Endothelial cell of umbilical vein (primary cell): Measurements from ENCODE around the gene SFT2D3. TPM values are rescaled to one million over a fixed set of nuclear protein-coding genes. Genes with fewer than 3 reads are reported as not detected.

Source experiments
- BruUV-seq: library from RNA; stranded (reverse); fragments of 400-500 nt; replicated peaks from 2 replicates; lab custom pipeline; 2021; lab: Mats Ljungman, UMichigan
- CTCF ChIA-PET: fragments of 300-600, 350-600 bp; sonication (Branson Sonifier 250); formaldehyde crosslinking; loops from one replicate; lab custom pipeline; 2021; ENCODE audit warnings: antibody characterized with exemption, inconsistent platforms; lab: Charles Lee
- POLR2A ChIA-PET: fragments of 300-600, 350-600 bp; sonication (Branson Sonifier 250); formaldehyde crosslinking; loops from one replicate; lab custom pipeline; 2021; ENCODE audit warnings: antibody characterized with exemption, inconsistent platforms; lab: Charles Lee
- DNase-seq: peaks from one replicate; pipeline ENCODE4 v3.0.0-alpha.2; 2011; ENCODE audit warnings: low read depth, low spot score
- FAIRE-seq: peaks from 2 replicates; lab custom pipeline; 2011; peaks lifted over from hg19 to GRCh38; lab: Jason Lieb, UNC
- H2AFZ ChIP-seq: 2 replicates; pipeline ENCODE4 v1.6.0; 2012; ENCODE audit warnings: low read depth, low read length, control low read depth, inconsistent platforms
- H3K27ac ChIP-seq: 2 replicates; pipeline ENCODE4 v1.5.1; 2011; ENCODE audit warnings: low read depth, mild to moderate bottlenecking, control low read depth, low read length, moderate library complexity; ENCODE audit not compliant: insufficient read depth
- H3K27me3 ChIP-seq, 2 experiments: 2 replicates each; pipeline versions ENCODE4 v1.6.0 to v1.6.1; 2011; ENCODE audit warnings: low read length in 2 of 2, mixed read lengths in 1 of 2; ENCODE audit not compliant: control insufficient read depth in 2 of 2, insufficient read depth in 2 of 2
- H3K36me3 ChIP-seq, 2 experiments: 2 replicates in 1 of 2; 3 replicates in 1 of 2; pipeline ENCODE4 v1.5.1; 2011; ENCODE audit warnings: low read length in 2 of 2, mild to moderate bottlenecking in 1 of 2, moderate library complexity in 1 of 2; ENCODE audit not compliant: control insufficient read depth in 2 of 2, insufficient read depth in 2 of 2; ENCODE audit errors: extremely low read depth in 1 of 2
- H3K4me1 ChIP-seq: 3 replicates; pipeline ENCODE4 v1.5.1; 2011; ENCODE audit warnings: mild to moderate bottlenecking, low read length; ENCODE audit not compliant: control insufficient read depth, insufficient read depth; ENCODE audit errors: extremely low read depth
- H3K4me2 ChIP-seq: 2 replicates; pipeline ENCODE4 v1.6.1; 2011; ENCODE audit warnings: low read length, control low read depth, mixed read lengths; ENCODE audit not compliant: insufficient read depth
- H3K4me3 ChIP-seq, 3 experiments: fragments of 200-600 bp in 1 of 3; sonication (generic), shearing (Covaris generic) in 1 of 3; replicated peaks in 1 of 3; 2 replicates each; pipeline ENCODE4 v1.5.1; 2011 to 2016; ENCODE audit warnings: control low read depth in 3 of 3, low read length in 3 of 3, mild to moderate bottlenecking in 2 of 3, inconsistent platforms in 1 of 3, low read depth in 1 of 3, moderate library complexity in 1 of 3; ENCODE audit not compliant: insufficient read depth in 1 of 3
- H3K79me2 ChIP-seq: 2 replicates; pipeline ENCODE4 v1.6.0; 2012; ENCODE audit warnings: low read length, inconsistent platforms; ENCODE audit not compliant: control insufficient read depth, insufficient read depth
- H3K9ac ChIP-seq: replicated peaks from 2 replicates; pipeline ENCODE3; 2011; ENCODE audit warnings: low read length, control low read depth; ENCODE audit not compliant: insufficient read depth; ENCODE audit errors: extremely low read depth
- H3K9me1 ChIP-seq: replicated peaks from 3 replicates; pipeline ENCODE4 v1.6.0; 2011; ENCODE audit warnings: mild to moderate bottlenecking, low read length; ENCODE audit not compliant: control insufficient read depth, insufficient read depth; ENCODE audit errors: extremely low read depth
- H3K9me3 ChIP-seq: replicated peaks from 2 replicates; pipeline ENCODE4 v1.5.1; 2012; ENCODE audit warnings: low read length, inconsistent platforms; ENCODE audit not compliant: control insufficient read depth, insufficient read depth
- H4K20me1 ChIP-seq: replicated peaks from 2 replicates; pipeline ENCODE3; 2011; ENCODE audit warnings: mild to moderate bottlenecking, low read length; ENCODE audit not compliant: control insufficient read depth, insufficient read depth; ENCODE audit errors: extremely low read depth
- CTCF ChIP-seq, 2 donors: IDR thresholded peaks; 1 replicate in 1 of 2; 2 replicates in 1 of 2; pipeline ENCODE4 v1.5.1; 2011; ENCODE audit warnings: low read length in 2 of 2, mild to moderate bottlenecking in 2 of 2, moderate library complexity in 2 of 2, control low read depth in 1 of 2, inconsistent platforms in 1 of 2, low read depth in 1 of 2; ENCODE audit not compliant: insufficient read depth in 1 of 2; ENCODE audit errors: extremely low read depth in 1 of 2
- EZH2 ChIP-seq: IDR thresholded peaks from 2 replicates; pipeline ENCODE4 v1.6.1; 2012; ENCODE audit warnings: borderline replicate concordance, low read depth, mild to moderate bottlenecking, moderate library complexity, low read length, inconsistent platforms; ENCODE audit not compliant: severe bottlenecking
- FOS ChIP-seq: IDR thresholded peaks from 2 replicates; pipeline ENCODE4 v1.6.1; 2011; ENCODE audit warnings: mild to moderate bottlenecking, low read length, moderate library complexity, borderline replicate concordance; ENCODE audit not compliant: insufficient read depth
- JUN ChIP-seq: IDR thresholded peaks from 2 replicates; pipeline ENCODE4 v1.6.1; 2011; ENCODE audit warnings: borderline replicate concordance, low read depth; ENCODE audit not compliant: insufficient read length, insufficient read depth
- POLR2A ChIP-seq: IDR thresholded peaks from 2 replicates; pipeline ENCODE4 v1.6.1; 2012; ENCODE audit warnings: low read depth, mild to moderate bottlenecking, control low read depth, low read length
- POLR2AphosphoS5 ChIP-seq: IDR thresholded peaks from 2 replicates; pipeline ENCODE4 v1.6.1; 2012; ENCODE audit warnings: low read depth, mild to moderate bottlenecking, control low read depth, low read length, moderate library complexity; ENCODE audit not compliant: insufficient read depth
- dilution Hi-C: fragments of 300-500 bp; cut with MboI; formaldehyde crosslinking; loops from one replicate; pipeline ENCODE4 v1.15.0; 2019; ENCODE audit warnings: low sequenced_read_pairs; ENCODE audit not compliant: extremely low pct_ligation_motif_present
- intact Hi-C: fragments of 100-400 bp; cut with micrococcal nuclease; formaldehyde crosslinking; loops from one replicate; pipeline ENCODE4 v1.10.0; 2022
- polyA plus RNA-seq, 4 experiments: library from polyadenylated mRNA; depleted of rRNA in 3 of 4; stranded (reverse) in 3 of 4; unstranded in 1 of 4; fragments of >200 nt; gene quantifications; 2 replicates each; pipeline versions ENCODE4 v1.2.1 to v1.2.3, GENCODE V29; 2011 to 2012; ENCODE audit warnings: missing spikeins in 1 of 4
- total RNA-seq: library from RNA; stranded (reverse); gene quantifications from 2 replicates; pipeline ENCODE4 v1.2.3, GENCODE V29; 2021
- TF ChIP-seq, protein P1 (sequence below): IDR thresholded peaks from 2 replicates; pipeline ENCODE4 v1.6.1; 2011; ENCODE audit not compliant: insufficient read depth, insufficient read length

Gene SFT2D3
- total and polyA plus RNA-seq, 2 donors (not counting 3 experiments of a cell fraction or from before 2014, with no cell fraction given), result 4.5 to 4.7 TPM

DNA sequence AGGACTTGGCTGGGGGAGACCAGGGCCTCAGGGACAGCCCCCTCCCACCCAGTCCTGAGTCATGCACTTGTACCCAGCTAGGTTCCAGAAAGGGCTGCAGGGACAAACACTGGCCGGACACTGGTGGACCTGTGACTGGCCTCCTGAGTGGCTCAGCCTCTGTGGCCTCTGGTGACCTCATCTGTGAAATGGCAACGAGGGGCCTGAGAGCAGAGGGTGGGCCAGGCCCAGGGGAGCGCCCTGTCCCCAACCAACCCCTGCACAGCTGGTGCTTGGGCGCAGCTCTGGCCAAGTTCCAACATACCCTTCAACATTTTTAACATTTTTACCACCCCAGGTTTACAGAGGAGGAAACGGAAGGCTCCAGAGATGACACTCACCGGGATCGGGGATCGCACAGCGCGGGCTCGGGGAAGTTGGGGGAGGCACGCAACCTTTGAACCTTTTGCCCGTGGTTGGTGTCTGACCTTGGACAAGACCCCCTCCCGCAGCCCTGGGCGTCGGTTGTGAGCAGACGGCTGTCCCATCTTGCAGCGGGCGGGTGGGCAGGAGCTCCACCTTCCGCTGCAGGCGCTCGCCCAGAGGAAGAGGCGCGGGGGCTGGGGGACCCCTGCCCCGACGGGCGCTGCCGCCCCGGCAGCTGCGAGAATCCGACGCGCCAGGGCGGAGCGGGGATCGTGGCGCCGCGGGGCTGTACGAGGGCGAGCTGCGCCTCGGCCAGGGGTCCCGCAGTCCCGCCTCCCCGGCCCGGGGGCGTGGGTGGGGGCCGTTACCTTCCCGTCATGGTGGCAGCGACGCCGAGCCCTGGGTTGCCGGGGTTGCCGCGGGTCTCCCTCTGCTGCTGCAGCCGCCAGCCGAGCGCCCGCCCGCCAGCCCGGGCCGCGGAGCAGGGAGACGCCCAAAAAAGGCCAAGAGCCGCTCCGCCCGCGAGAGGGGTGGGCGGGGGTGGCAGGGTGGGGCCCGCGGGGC is 26.8 kb upstream of the SFT2D3 start:
- Histone ChIP-seq H3K79me2 (no peaks in the 10 kb centered on the region), H3K27ac (no peak overlapping the region), H3K9me1 (no peaks in the 10 kb centered on the region), H3K27me3 (no peaks in the 10 kb centered on the region), H3K9me3 (no peaks in the 10 kb centered on the region), H3K4me2 (peak overlapping the region; percentile 56), H3K9ac (no peak overlapping the region), H3K36me3 (no peaks in the 10 kb centered on the region), H3K4me1 (peaks cover 18% of the 10 kb centered on the region), H3K4me3 (peak overlapping the region; percentile 15 to 58 (median 46)), H4K20me1 (no peaks in the 10 kb centered on the region), H2AFZ (peak overlapping the region; percentile 77)
- BruUV-seq, result no TSS peak
- DNase-seq, result no peak
- ChIA-PET CTCF (interaction anchor here (0.8 to 5.7 kb wide), 19 partner anchors 9 to 350 kb away, joined by 3 to 151 read pairs (median 7); partner anchors contain the start of gene IWS1), POLR2A (interaction anchor here (0.6 to 1.2 kb wide), 3 partner anchors 23 to 27 kb away, joined by 3 read pairs; partner anchors contain the start of gene SFT2D3)
- dilution Hi-C loops, result no loop called here
- FAIRE-seq, result no peak
- TF ChIP-seq FOS (no peak), JUN (no peak), POLR2AphosphoS5 (no peak), EZH2 (no peak), POLR2A (peak; percentile 26), CTCF (IDR thresholded peaks at IDR 0.05; ENCODE audit: extremely low read depth in 1 of 2, insufficient read depth in 1 of 2, low read depth in 1 of 2, low read length in 2 of 2) (no peak)
- TF ChIP-seq, protein P1, sequence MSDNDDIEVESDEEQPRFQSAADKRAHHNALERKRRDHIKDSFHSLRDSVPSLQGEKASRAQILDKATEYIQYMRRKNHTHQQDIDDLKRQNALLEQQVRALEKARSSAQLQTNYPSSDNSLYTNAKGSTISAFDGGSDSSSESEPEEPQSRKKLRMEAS, result no peak
- intact Hi-C loops, result loop anchor here (1.0 to 2.0 kb wide), 5 partner anchors 16 to 83 kb away; partner anchors contain the start of gene SFT2D3
